HUES64 (cell line): Measurements from ENCODE around the gene KNG1.

Source experiments
- H3K27ac ChIP-seq: 2 replicates; pipeline ENCODE4 v1.7.0; 2013; ENCODE audit warnings: low read depth, low read length, inconsistent platforms
- H3K27me3 ChIP-seq: 2 replicates; pipeline ENCODE4 v1.6.1; 2013; ENCODE audit warnings: mild to moderate bottlenecking, low read length; ENCODE audit not compliant: insufficient read depth
- H3K36me3 ChIP-seq: 2 replicates; pipeline ENCODE4 v1.6.1; 2013; ENCODE audit warnings: mild to moderate bottlenecking, low read length; ENCODE audit not compliant: insufficient read depth
- H3K4me1 ChIP-seq: 2 replicates; pipeline ENCODE4 v1.6.1; 2013; ENCODE audit warnings: mild to moderate bottlenecking, low read length, moderate library complexity; ENCODE audit not compliant: insufficient read depth
- H3K4me3 ChIP-seq: 2 replicates; pipeline ENCODE4 v1.5.1; 2013; ENCODE audit warnings: mild to moderate bottlenecking, low read length, moderate library complexity
- H3K9ac ChIP-seq: 2 replicates; pipeline ENCODE4 v1.6.1; 2013; ENCODE audit warnings: mild to moderate bottlenecking, low read depth, low read length
- H3K9me3 ChIP-seq: 2 replicates; pipeline ENCODE4 v1.6.1; 2013; ENCODE audit warnings: low read depth, low read length; ENCODE audit not compliant: insufficient read depth
- WGBS: fragments of 150-250, 120-280 bp; methylation state at CpG from one replicate; pipeline ENCODE4 v1.1.7; 2013; ENCODE audit warnings: missing lambda C conversion rate; 5-methylcytosine and 5-hydroxymethylcytosine counted together

Gene KNG1

GRCh38 chr3:186713499-186713898 lies 3.7 kb upstream of the KNG1 start:
- no peaks in the 10 kb centered on the region for H3K36me3 ChIP-seq
- no peak overlapping the region for H3K27ac ChIP-seq
- no peaks in the 10 kb centered on the region for H3K27me3 ChIP-seq
- H3K9ac ChIP-seq, result no peak overlapping the region
- no peaks in the 10 kb centered on the region for H3K9me3 ChIP-seq
- 78% methylated on average over 4 of the region's 4 CpGs for WGBS
- no peaks in the 10 kb centered on the region for H3K4me1 ChIP-seq
- H3K4me3 ChIP-seq, result no peak overlapping the region

GRCh38 chr3:186719945-186720739 lies 3.0 kb downstream of the KNG1 start:
- no peaks in the 10 kb centered on the region for H3K27me3 ChIP-seq
- H3K36me3 ChIP-seq, result no peaks in the 10 kb centered on the region
- H3K9me3 ChIP-seq, result no peaks in the 10 kb centered on the region
- H3K4me3 ChIP-seq, result no peak overlapping the region
- no peak overlapping the region for H3K27ac ChIP-seq
- 72% methylated on average over 7 of the region's 7 CpGs for WGBS
- H3K9ac ChIP-seq, result no peak overlapping the region
- H3K4me1 ChIP-seq, result no peaks in the 10 kb centered on the region

DNA sequence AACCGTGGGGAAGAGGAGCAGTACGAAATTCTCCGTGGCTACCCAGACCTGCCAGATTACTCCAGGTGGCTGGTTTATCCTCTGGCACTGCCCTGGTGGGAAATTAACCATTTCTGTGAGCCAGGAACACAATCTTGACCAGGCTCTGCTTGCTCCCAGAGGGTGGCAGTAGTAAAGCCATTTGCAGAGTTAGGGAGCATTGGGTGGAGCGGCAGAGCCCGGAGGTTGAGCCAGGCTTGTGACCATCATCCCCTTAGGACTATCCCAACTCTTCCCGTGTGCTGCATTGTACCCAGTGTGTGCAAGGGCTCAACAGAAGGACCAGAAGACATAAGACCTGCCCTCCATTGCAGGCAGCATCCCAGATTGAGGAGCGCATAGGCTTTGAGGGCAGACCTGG lies 5.3 kb downstream of the KNG1 start:
- no peak overlapping the region for H3K27ac ChIP-seq
- no peaks in the 10 kb centered on the region for H3K36me3 ChIP-seq
- H3K27me3 ChIP-seq, result no peaks in the 10 kb centered on the region
- no peaks in the 10 kb centered on the region for H3K4me1 ChIP-seq
- WGBS, result 53% methylated on average over 7 of the region's 7 CpGs
- H3K9me3 ChIP-seq, result no peaks in the 10 kb centered on the region
- no peak overlapping the region for H3K4me3 ChIP-seq
- no peak overlapping the region for H3K9ac ChIP-seq

- WGBS, result 84% methylated on average over 12 of the region's 12 CpGs
- H3K9me3 ChIP-seq, result no peaks in the 10 kb centered on the region
- H3K27ac ChIP-seq, result no peak overlapping the region
- H3K4me1 ChIP-seq, result no peaks in the 10 kb centered on the region
- no peaks in the 10 kb centered on the region for H3K27me3 ChIP-seq
- H3K9ac ChIP-seq, result no peak overlapping the region
- H3K4me3 ChIP-seq, result no peak overlapping the region
- H3K36me3 ChIP-seq, result no peaks in the 10 kb centered on the region
Measured at GRCh38 chr3:186724911-186725310, 7.8 kb downstream of the KNG1 start.

GRCh38 chr3:186732169-186732766 lies 15.1 kb downstream of the KNG1 start:
- H3K27me3 ChIP-seq, result no peaks in the 10 kb centered on the region
- H3K4me1 ChIP-seq, result no peaks in the 10 kb centered on the region
- no peak overlapping the region for H3K9ac ChIP-seq
- no peaks in the 10 kb centered on the region for H3K9me3 ChIP-seq
- H3K27ac ChIP-seq, result no peak overlapping the region
- 96% methylated on average over 4 of the region's 4 CpGs for WGBS
- H3K4me3 ChIP-seq, result no peak overlapping the region
- H3K36me3 ChIP-seq, result no peaks in the 10 kb centered on the region

DNA sequence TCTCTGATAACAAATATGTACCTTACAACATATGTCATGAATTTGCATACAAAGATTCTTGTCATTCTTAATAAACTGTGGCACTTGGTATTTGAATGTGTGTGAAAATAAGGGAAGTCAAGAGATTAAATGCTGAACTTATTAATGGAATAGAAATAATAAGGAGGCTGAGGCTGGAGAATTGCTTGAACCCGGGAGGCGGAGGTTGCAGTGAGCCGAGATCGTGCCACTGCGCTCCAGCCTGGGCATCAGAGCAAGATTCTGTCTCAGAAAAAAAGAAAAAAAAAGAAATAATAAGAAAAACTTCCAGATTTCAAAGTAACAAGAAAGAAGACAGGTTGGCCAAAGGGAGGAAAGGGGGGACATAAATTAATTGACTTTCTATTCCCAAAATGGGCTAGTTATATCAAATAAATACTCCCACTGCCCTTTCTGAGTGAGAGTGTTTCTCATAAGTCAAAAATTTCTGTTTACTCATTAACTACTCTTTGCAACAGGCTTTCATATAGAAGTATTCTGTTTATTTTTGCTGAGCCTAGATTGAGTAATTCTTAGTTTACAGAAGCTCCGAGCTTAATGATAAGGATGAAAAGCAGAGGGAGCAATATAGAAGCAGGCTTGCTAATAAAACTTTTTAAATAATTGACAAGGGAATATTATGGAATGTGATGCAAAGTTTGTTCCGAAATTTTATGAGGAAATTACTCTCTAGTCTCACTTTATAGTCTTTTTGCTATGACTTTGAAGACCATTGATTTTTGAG lies 25.6 kb downstream of the KNG1 start:
- no peak overlapping the region for H3K9ac ChIP-seq
- WGBS, result 92% methylated on average over 7 of the region's 7 CpGs
- no peaks in the 10 kb centered on the region for H3K9me3 ChIP-seq
- no peaks in the 10 kb centered on the region for H3K36me3 ChIP-seq
- H3K27ac ChIP-seq, result no peak overlapping the region
- no peaks in the 10 kb centered on the region for H3K27me3 ChIP-seq
- H3K4me1 ChIP-seq, result peaks cover 14% of the 10 kb centered on the region
- H3K4me3 ChIP-seq, result no peak overlapping the region

DNA sequence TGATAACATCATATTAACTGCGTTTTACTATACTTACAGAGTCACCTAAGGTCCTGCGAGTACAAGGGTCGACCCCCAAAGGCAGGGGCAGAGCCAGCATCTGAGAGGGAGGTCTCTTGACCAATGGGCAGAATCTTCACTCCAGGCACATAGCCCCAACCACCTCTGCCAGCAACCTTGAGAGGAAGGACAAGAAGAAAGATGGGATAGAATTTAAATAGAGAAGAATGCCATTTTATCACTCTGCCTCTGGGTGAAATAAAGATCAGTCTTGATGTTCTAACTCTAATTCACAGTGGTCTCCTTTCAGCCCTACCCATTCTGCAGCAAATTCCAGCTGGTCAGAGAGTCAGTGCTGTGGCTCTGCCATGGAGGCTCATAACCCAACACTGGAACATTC lies 26.5 kb downstream of the KNG1 start:
- 76% methylated on average over 3 of the region's 3 CpGs for WGBS
- no peak overlapping the region for H3K4me3 ChIP-seq
- no peaks in the 10 kb centered on the region for H3K9me3 ChIP-seq
- H3K36me3 ChIP-seq, result no peaks in the 10 kb centered on the region
- peaks cover 14% of the 10 kb centered on the region for H3K4me1 ChIP-seq
- no peak overlapping the region for H3K9ac ChIP-seq
- H3K27ac ChIP-seq, result no peak overlapping the region
- H3K27me3 ChIP-seq, result no peaks in the 10 kb centered on the region

GRCh38 chr3:186746008-186746407 lies 28.8 kb downstream of the KNG1 start:
- H3K9ac ChIP-seq, result no peak overlapping the region
- H3K27ac ChIP-seq, result peak overlapping the region; percentile 22; the same call in 1 of the 2 replicates
- H3K4me3 ChIP-seq, result no peak overlapping the region
- 66% methylated on average over 10 of the region's 10 CpGs for WGBS
- no peaks in the 10 kb centered on the region for H3K36me3 ChIP-seq
- no peaks in the 10 kb centered on the region for H3K27me3 ChIP-seq
- H3K9me3 ChIP-seq, result no peaks in the 10 kb centered on the region
- no peaks in the 10 kb centered on the region for H3K4me1 ChIP-seq

- Histone ChIP-seq H3K27ac (no peak overlapping the region), H3K4me1 (peaks cover 4% of the 10 kb centered on the region; the same call in 1 of the 2 replicates), H3K4me3 (no peak overlapping the region), H3K9me3 (no peaks in the 10 kb centered on the region), H3K36me3 (no peaks in the 10 kb centered on the region), H3K27me3 (no peaks in the 10 kb centered on the region), H3K9ac (no peak overlapping the region)
- 90% methylated on average over 2 of the region's 2 CpGs for WGBS
Measured at GRCh38 chr3:186750316-186750715, 33.2 kb downstream of the KNG1 start.

DNA sequence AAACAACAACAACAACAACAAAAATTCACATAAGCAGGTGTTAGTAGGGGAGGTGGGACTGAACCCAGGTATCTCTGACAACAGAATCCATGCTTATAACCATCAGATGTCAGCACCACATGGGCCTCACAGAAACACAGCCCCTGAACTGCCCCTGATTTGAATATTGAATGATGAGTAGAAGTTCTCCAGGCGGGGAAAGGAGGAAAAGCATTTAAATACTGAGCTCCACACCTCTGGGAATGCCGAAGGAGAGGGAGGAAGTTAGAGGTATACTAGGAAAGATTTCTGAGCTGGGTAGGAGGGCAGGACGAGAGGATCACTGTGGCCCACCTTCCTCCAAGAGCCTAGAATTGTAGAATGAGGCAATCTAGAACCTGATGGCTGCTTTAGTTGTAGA lies 34.3 kb downstream of the KNG1 start:
- Histone ChIP-seq H3K36me3 (no peaks in the 10 kb centered on the region), H3K9me3 (no peaks in the 10 kb centered on the region), H3K9ac (no peak overlapping the region), H3K4me3 (no peak overlapping the region), H3K27me3 (no peaks in the 10 kb centered on the region), H3K4me1 (peaks cover 4% of the 10 kb centered on the region; the same call in 1 of the 2 replicates), H3K27ac (no peak overlapping the region)
- WGBS, result 59% methylated on average over 3 of the region's 3 CpGs

DNA sequence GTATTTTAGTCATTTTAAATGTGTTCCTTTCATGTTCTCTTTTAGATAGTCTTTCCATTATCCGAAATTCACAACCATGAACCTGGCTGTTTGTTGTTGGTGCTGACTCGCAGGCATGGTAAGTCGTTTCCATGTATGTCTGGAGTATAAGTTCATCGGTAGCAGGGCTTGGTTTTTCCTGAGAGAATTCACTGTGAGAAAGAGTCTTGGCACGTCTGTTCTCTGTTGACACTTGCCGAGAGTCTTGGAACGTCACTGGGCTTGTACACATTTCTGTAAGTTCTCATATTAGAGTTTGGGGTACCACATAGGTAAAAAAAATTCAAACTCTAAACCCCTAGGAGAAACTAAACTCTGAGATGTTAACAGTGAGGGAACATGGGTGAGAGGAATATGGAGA lies 36.8 kb downstream of the KNG1 start:
- no peaks in the 10 kb centered on the region for H3K9me3 ChIP-seq
- WGBS, result 94% methylated on average over 7 of the region's 7 CpGs
- H3K27ac ChIP-seq, result no peak overlapping the region
- no peak overlapping the region for H3K4me3 ChIP-seq
- H3K36me3 ChIP-seq, result no peaks in the 10 kb centered on the region
- H3K4me1 ChIP-seq, result peaks cover 11% of the 10 kb centered on the region; the same call in 1 of the 2 replicates
- no peak overlapping the region for H3K9ac ChIP-seq
- H3K27me3 ChIP-seq, result no peaks in the 10 kb centered on the region
